Esophagus mucosa (tissue), 1 donor: Measurements from ENCODE around the gene HES7. TPM values are rescaled to one million over a fixed set of nuclear protein-coding genes. Genes with fewer than 3 reads are reported as not detected.

Experiments
- ATAC-seq: fragments of 200-7000 bp; cut with Tn5 transposase; one replicate; pipeline ENCODE4 v1.9.1; 2020
- total RNA-seq: library from RNA; stranded (reverse); gene quantifications from one replicate; pipeline ENCODE4 v1.2.4, GENCODE V29; 2023
- donor health status: DM: yes; HTN: yes; CAD: no.

The HES7 gene
- total RNA-seq, 1 donor from 2014 or later, result 0.40 TPM

- ATAC-seq, result no peak
Observed at GRCh38 chr17:8072729-8073461, 51.0 kb downstream of the HES7 start.

DNA sequence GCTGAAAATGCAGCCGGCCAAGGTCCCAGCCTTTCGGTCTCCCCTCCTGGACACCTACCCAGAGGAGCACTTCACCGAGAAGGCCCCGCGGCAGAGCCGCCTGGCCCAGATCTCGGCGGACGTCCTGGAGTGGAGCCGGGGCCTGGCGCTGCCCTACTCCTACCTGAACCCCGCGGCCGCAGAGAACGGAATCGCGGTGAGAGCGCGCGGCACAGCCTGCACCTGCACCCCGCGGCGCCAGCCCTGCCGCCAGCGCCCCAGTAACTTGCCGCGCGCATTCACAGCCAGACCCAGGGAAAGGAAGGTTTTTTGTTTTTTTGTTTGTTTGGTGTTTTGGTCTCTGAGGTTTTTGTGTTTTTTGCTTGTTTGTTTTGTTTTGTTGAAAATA, 51.6 kb downstream of the HES7 start:
- ATAC-seq, result peak; percentile 9

GRCh38 chr17:8071496-8071895, 52.4 kb downstream of the HES7 start:
- ATAC-seq, result no peak

Other genes with a start within 250 kb of the HES7 start
- gene CHD3, start 235.3 kb downstream of the HES7 start, total RNA-seq, result 50.7 TPM
- 2.4 TPM for gene RNF227, start 207.8 kb downstream of the HES7 start, total RNA-seq
- gene KCNAB3, start 194.2 kb downstream of the HES7 start, total RNA-seq, result 0.44 TPM
- gene TRAPPC1, start 192.2 kb downstream of the HES7 start, total RNA-seq, result 108 TPM
- 15.4 TPM for gene CNTROB, start 191.9 kb downstream of the HES7 start, total RNA-seq
- 3.5 TPM for gene GUCY2D, start 121.5 kb downstream of the HES7 start, total RNA-seq
- 121 TPM for gene ALOX15B, start 85.0 kb downstream of the HES7 start, total RNA-seq
- 15.0 TPM for gene ALOX12B, start 36.4 kb downstream of the HES7 start, total RNA-seq
- 4.0 TPM for gene ALOXE3, start 5.6 kb downstream of the HES7 start, total RNA-seq
- 65.0 TPM for gene PER1, start 28.3 kb upstream of the HES7 start, total RNA-seq
- gene VAMP2, start 38.8 kb upstream of the HES7 start, total RNA-seq, result 20.9 TPM
- gene TMEM107, start 52.3 kb upstream of the HES7 start, total RNA-seq, result 17.5 TPM
- gene BORCS6, start 66.1 kb upstream of the HES7 start, total RNA-seq, result 6.3 TPM
- gene AURKB, start 86.5 kb upstream of the HES7 start, total RNA-seq, result 22.0 TPM
- 10.0 TPM for gene CTC1, start 124.0 kb upstream of the HES7 start, total RNA-seq
- 25.1 TPM for gene PFAS, start 125.2 kb upstream of the HES7 start, total RNA-seq
- 12.7 TPM for gene RANGRF, start 164.6 kb upstream of the HES7 start, total RNA-seq
- gene SLC25A35, start 171.3 kb upstream of the HES7 start, total RNA-seq, result 2.6 TPM
- gene ARHGEF15, start 186.1 kb upstream of the HES7 start, total RNA-seq, result 1.8 TPM
- not detected for gene ODF4, start 215.7 kb upstream of the HES7 start, total RNA-seq